OCI-LY7 (cell line): ENCODE measurements around the gene PIGO. TPM values are rescaled to one million over a fixed set of nuclear protein-coding genes. Genes with fewer than 3 reads are reported as not detected.
A peak's percentile ranks its signal among the peaks of the same experiment; 100 is the strongest.

Experiments used
- BruUV-seq: library from RNA; stranded (reverse); fragments of 400-500 nt; replicated peaks from 2 replicates; lab custom pipeline; 2021; lab: Mats Ljungman, UMichigan
- CTCF ChIA-PET: fragments of 300-600 bp; sonication (Branson Sonifier 250); formaldehyde crosslinking; loops from one replicate; lab custom pipeline; 2022; ENCODE audit warnings: antibody characterized with exemption; ENCODE audit not compliant: unreplicated experiment; lab: Charles Lee
- POLR2A ChIA-PET: fragments of 300-600 bp; sonication (Branson Sonifier 250); formaldehyde crosslinking; loops from one replicate; lab custom pipeline; 2022; ENCODE audit warnings: antibody characterized with exemption; lab: Charles Lee
- DNase-seq: peaks from one replicate; pipeline ENCODE4 v3.0.0-alpha.2; 2015; ENCODE audit warnings: low spot score
- H2AFZ ChIP-seq: fragments of 200-600 bp; sonication (generic), shearing (Covaris generic); 2 replicates; pipeline ENCODE4 v1.6.1; 2014; ENCODE audit warnings: mild to moderate bottlenecking, antibody characterized with exemption, low read length, moderate library complexity
- H3K27ac ChIP-seq: fragments of 200-600 bp; sonication (generic); 2 replicates; pipeline ENCODE4 v1.5.1; 2014; ENCODE audit warnings: mixed run types, low read depth, mild to moderate bottlenecking, moderate library complexity, low read length, inconsistent platforms; ENCODE audit not compliant: poor library complexity, severe bottlenecking
- H3K36me3 ChIP-seq: fragments of 200-600 bp; sonication (generic); 2 replicates; pipeline ENCODE4 v1.6.1; 2014; ENCODE audit warnings: mild to moderate bottlenecking, antibody characterized with exemption, low read length, moderate library complexity, mixed read lengths; ENCODE audit not compliant: insufficient read depth
- H3K4me1 ChIP-seq: fragments of 200-600 bp; sonication (generic); 2 replicates; pipeline ENCODE4 v1.5.1; 2014; ENCODE audit warnings: mild to moderate bottlenecking, low read length; ENCODE audit not compliant: insufficient read depth, poor library complexity, severe bottlenecking
- H3K4me2 ChIP-seq: fragments of 200-600 bp; sonication (generic); 2 replicates; pipeline ENCODE4 v1.6.1; 2014; ENCODE audit warnings: mild to moderate bottlenecking, low read length
- H3K4me3 ChIP-seq: fragments of 200-600 bp; sonication (generic); 2 replicates; pipeline ENCODE4 v1.5.1; 2014; ENCODE audit warnings: mild to moderate bottlenecking, low read depth, low read length; ENCODE audit not compliant: poor library complexity, severe bottlenecking
- H3K79me2 ChIP-seq: fragments of 200-600 bp; sonication (generic); 2 replicates; pipeline ENCODE4 v1.6.1; 2016; ENCODE audit warnings: low read depth, mild to moderate bottlenecking, low read length, moderate library complexity, mixed read lengths; ENCODE audit not compliant: insufficient read depth
- H3K9me2 ChIP-seq: fragments of 200-600 bp; sonication (generic); 2 replicates; pipeline ENCODE4 v1.6.1; 2016; ENCODE audit warnings: mild to moderate bottlenecking, low read length, mixed read lengths; ENCODE audit not compliant: insufficient read depth
- H3K9me3 ChIP-seq: fragments of 200-600 bp; sonication (generic); 2 replicates; pipeline ENCODE4 v1.6.1; 2014; ENCODE audit warnings: mild to moderate bottlenecking, mixed run types, low read length, mixed read lengths
- H4K20me1 ChIP-seq: fragments of 200-600 bp; sonication (generic); 2 replicates; pipeline ENCODE4 v1.6.1; 2014; ENCODE audit warnings: mild to moderate bottlenecking, antibody characterized with exemption, low read length, moderate library complexity, mixed read lengths; ENCODE audit not compliant: insufficient read depth
- EZH2phosphoT487 ChIP-seq: fragments of 200-600 bp; sonication (generic); IDR thresholded peaks from 2 replicates; pipeline ENCODE4 v1.6.1; 2018; ENCODE audit warnings: low read depth, borderline replicate concordance, mild to moderate bottlenecking, mixed run types, antibody characterized with exemption, low read length, moderate library complexity, mixed read lengths
- intact Hi-C: fragments of 100-400 bp; cut with micrococcal nuclease; formaldehyde crosslinking; loops from one replicate; pipeline ENCODE4 v1.10.0; 2022; ENCODE audit not compliant: unreplicated experiment
- total RNA-seq, 2 experiments: library from RNA; depleted of rRNA in 1 of 2; stranded (reverse); fragments of >200 nt in 1 of 2; shearing (Covaris generic) in 1 of 2; gene quantifications; 2 replicates each; pipeline ENCODE4 v1.2.3, GENCODE V29; 2014 to 2022
- TF ChIP-seq, protein P1 (sequence below): fragments of 200-600 bp; sonication (generic); conservative IDR thresholded peaks from 2 replicates; pipeline ENCODE4 v1.5.1; 2014; ENCODE audit warnings: mild to moderate bottlenecking, antibody characterized with exemption, low read length, moderate library complexity, mixed read lengths

The PIGO gene
- total RNA-seq, 2 experiments from 2014 or later, result 16.0 to 27.5 TPM

DNA sequence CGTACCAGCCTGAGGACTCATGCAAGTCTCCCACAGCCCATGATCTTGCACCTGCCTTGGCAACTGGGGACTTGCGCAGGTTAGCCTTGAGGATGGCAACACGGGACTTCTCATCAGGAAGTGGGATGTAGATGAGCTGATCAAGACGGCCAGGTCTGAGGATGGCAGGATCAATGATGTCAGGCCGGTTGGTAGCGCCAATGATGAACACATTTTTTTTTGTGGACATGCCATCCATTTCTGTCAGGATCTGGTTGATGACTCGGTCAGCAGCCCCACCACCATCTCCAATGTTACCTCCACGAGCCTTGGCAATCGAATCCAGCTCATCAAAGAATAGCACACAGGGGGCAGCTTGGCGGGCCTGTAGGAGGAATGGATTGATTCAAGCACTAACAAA is 37.0 kb downstream of the PIGO start:
- ChIA-PET CTCF (no interaction called here), POLR2A (no interaction called here)
- TF ChIP-seq, protein P1, sequence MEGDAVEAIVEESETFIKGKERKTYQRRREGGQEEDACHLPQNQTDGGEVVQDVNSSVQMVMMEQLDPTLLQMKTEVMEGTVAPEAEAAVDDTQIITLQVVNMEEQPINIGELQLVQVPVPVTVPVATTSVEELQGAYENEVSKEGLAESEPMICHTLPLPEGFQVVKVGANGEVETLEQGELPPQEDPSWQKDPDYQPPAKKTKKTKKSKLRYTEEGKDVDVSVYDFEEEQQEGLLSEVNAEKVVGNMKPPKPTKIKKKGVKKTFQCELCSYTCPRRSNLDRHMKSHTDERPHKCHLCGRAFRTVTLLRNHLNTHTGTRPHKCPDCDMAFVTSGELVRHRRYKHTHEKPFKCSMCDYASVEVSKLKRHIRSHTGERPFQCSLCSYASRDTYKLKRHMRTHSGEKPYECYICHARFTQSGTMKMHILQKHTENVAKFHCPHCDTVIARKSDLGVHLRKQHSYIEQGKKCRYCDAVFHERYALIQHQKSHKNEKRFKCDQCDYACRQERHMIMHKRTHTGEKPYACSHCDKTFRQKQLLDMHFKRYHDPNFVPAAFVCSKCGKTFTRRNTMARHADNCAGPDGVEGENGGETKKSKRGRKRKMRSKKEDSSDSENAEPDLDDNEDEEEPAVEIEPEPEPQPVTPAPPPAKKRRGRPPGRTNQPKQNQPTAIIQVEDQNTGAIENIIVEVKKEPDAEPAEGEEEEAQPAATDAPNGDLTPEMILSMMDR, result no peak
- TF ChIP-seq EZH2phosphoT487, result no peak
- H2AFZ ChIP-seq, result no peak overlapping the region
- H3K79me2 ChIP-seq, result no peaks in the 10 kb centered on the region
- no peak overlapping the region for H3K4me3 ChIP-seq
- no peak overlapping the region for H3K4me2 ChIP-seq
- BruUV-seq, result no TSS peak
- no peak overlapping the region for H3K27ac ChIP-seq
- no peaks in the 10 kb centered on the region for H3K4me1 ChIP-seq
- no peaks in the 10 kb centered on the region for H3K9me3 ChIP-seq
- H4K20me1 ChIP-seq, result 0 out of 2 replicates have a peak, but pooled peaks cover 4% of the 10 kb centered on the region
- peaks cover 99% of the 10 kb centered on the region for H3K36me3 ChIP-seq
- H3K9me2 ChIP-seq, result no peaks in the 10 kb centered on the region
- intact Hi-C loops, result no loop called here
- DNase-seq, result no peak

DNA sequence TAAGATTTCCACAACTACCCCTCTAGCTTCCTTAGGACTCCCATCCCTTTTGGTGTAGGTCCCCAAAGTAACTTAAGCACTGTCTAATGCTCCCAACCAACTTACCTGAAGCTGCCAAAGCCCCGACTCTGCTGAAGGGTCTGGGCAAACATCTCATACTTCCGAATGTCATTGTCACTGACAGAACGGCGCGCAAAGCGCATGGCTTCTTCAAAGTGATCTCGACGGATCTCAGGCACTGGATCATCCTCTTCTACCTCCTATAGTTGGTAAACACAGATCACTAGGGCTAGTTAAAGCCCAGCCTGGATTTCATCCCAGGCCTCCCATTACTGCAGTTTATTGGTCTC is 39.1 kb downstream of the PIGO start:
- H3K27ac ChIP-seq, result no peak overlapping the region
- no TSS peak for BruUV-seq
- peaks cover 99% of the 10 kb centered on the region for H3K36me3 ChIP-seq
- no peaks in the 10 kb centered on the region for H3K9me2 ChIP-seq
- intact Hi-C loops, result no loop called here
- no peaks in the 10 kb centered on the region for H3K79me2 ChIP-seq
- no peak overlapping the region for H3K4me2 ChIP-seq
- 0 out of 2 replicates have a peak, but pooled peaks cover 1% of the 10 kb centered on the region for H4K20me1 ChIP-seq
- DNase-seq, result no peak
- TF ChIP-seq, protein P1, result no peak
- no peak for TF ChIP-seq EZH2phosphoT487
- H2AFZ ChIP-seq, result no peak overlapping the region
- H3K9me3 ChIP-seq, result no peaks in the 10 kb centered on the region
- ChIA-PET POLR2A (no interaction called here), CTCF (no interaction called here)
- no peaks in the 10 kb centered on the region for H3K4me1 ChIP-seq
- no peak overlapping the region for H3K4me3 ChIP-seq

DNA sequence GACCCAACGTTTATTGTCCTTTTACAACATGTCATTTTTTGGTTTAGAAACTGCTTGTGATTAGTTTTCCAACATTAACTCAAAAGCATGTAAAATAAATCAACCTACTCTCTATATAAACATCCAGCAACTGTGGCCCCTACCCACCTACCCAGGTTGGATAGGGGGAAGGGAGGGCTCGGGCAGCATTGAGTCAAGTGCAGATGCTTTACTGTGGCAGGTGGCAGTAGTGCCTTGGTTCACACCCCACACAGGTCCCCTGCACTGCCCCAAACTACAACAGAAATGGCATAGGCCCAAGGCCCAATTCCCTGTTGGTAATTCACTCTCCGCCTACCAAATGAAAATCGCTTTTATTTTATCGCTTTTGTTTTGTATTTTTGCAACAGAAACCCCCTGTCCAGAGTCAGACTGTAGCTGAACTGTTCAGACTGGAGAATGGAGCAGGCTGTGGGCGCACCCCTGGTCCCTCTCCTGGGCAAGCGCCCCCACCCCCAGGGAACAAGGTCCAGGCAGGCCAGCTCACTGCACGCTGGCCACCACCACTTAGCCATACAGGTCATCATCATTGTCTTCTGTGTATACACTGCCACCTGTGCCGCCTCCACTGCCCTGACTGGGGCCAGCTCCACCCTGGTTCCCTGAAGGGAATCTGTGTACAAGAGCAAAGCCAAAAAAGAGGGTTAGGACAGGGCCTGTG is 39.7 kb downstream of the PIGO start:
- no peak for TF ChIP-seq EZH2phosphoT487
- TF ChIP-seq, protein P1, result no peak
- peaks cover 98% of the 10 kb centered on the region for H3K36me3 ChIP-seq
- ChIA-PET POLR2A (no interaction called here), CTCF (no interaction called here)
- no peaks in the 10 kb centered on the region for H3K4me1 ChIP-seq
- no peak for DNase-seq
- H3K79me2 ChIP-seq, result no peaks in the 10 kb centered on the region
- intact Hi-C loops, result no loop called here
- no peaks in the 10 kb centered on the region for H3K9me3 ChIP-seq
- BruUV-seq, result TSS peak; percentile 57
- no peak overlapping the region for H3K27ac ChIP-seq
- H3K4me3 ChIP-seq, result no peak overlapping the region
- no peak overlapping the region for H2AFZ ChIP-seq
- no peak overlapping the region for H3K4me2 ChIP-seq
- no peaks in the 10 kb centered on the region for H3K9me2 ChIP-seq
- H4K20me1 ChIP-seq, result no peaks in the 10 kb centered on the region
